Neuronal stem cell (in vitro differentiated cells): ENCODE measurements around the gene RELB.

Experiments used
- DNase-seq: peaks from one replicate; pipeline ENCODE4 v3.0.0-alpha.2; 2013; ENCODE audit warnings: low spot score
- H2AFZ ChIP-seq: one replicate; pipeline ENCODE4 v1.6.1; 2013; ENCODE audit warnings: mild to moderate bottlenecking, low read length, inconsistent platforms
- H2AK5ac ChIP-seq: 2 replicates; pipeline ENCODE4 v1.6.1; 2013; ENCODE audit warnings: low read depth, mild to moderate bottlenecking, inconsistent platforms, low read length, moderate library complexity, mixed read lengths
- H2BK120ac ChIP-seq: 2 replicates; pipeline ENCODE4 v1.6.1; 2013; ENCODE audit warnings: low read depth, mild to moderate bottlenecking, inconsistent platforms, low read length, moderate library complexity, mixed read lengths
- H2BK12ac ChIP-seq: one replicate; pipeline ENCODE4 v1.6.1; 2013; ENCODE audit warnings: low read length, inconsistent platforms
- H2BK15ac ChIP-seq: 2 replicates; pipeline ENCODE4 v1.6.1; 2013; ENCODE audit warnings: mild to moderate bottlenecking, low read length, inconsistent platforms, mixed read lengths
- H2BK5ac ChIP-seq: one replicate; pipeline ENCODE4 v1.6.1; 2013; ENCODE audit warnings: inconsistent platforms, mild to moderate bottlenecking, low read length, moderate library complexity
- H3K14ac ChIP-seq: one replicate; pipeline ENCODE4 v1.6.1; 2013; ENCODE audit warnings: low read length, inconsistent platforms
- H3K18ac ChIP-seq: 2 replicates; pipeline ENCODE4 v1.6.1; 2013; ENCODE audit warnings: low read length, inconsistent platforms
- H3K23ac ChIP-seq: 2 replicates; pipeline ENCODE4 v1.6.1; 2013; ENCODE audit warnings: low read depth, mild to moderate bottlenecking, mixed read lengths, low read length, inconsistent platforms; ENCODE audit not compliant: poor library complexity
- H3K27ac ChIP-seq: replicated peaks from 3 replicates; pipeline ENCODE4 v1.5.1; 2013; ENCODE audit warnings: low read length, inconsistent platforms
- H3K27me3 ChIP-seq, 3 experiments: 2 replicates each; pipeline ENCODE4 v1.6.1; 2013; ENCODE audit warnings: low read length in 3 of 3, mild to moderate bottlenecking in 2 of 3, inconsistent platforms in 1 of 3, low read depth in 1 of 3, mixed read lengths in 1 of 3, moderate library complexity in 1 of 3; ENCODE audit not compliant: control insufficient read depth in 3 of 3, insufficient read depth in 3 of 3
- H3K36me3 ChIP-seq, 2 donors: replicated peaks in 1 of 2; 2 replicates each; pipeline ENCODE4 v1.6.1; 2013; ENCODE audit warnings: low read length in 2 of 2; ENCODE audit not compliant: control insufficient read depth in 2 of 2, insufficient read depth in 2 of 2
- H3K4ac ChIP-seq: 2 replicates; pipeline ENCODE4 v1.6.1; 2013; ENCODE audit warnings: inconsistent platforms, mild to moderate bottlenecking, low read length, moderate library complexity
- H3K4me1 ChIP-seq, 2 donors: 1 replicate in 1 of 2; 2 replicates in 1 of 2; pipeline ENCODE4 v1.6.1; 2013; ENCODE audit warnings: low read length in 2 of 2, low read depth in 1 of 2; ENCODE audit not compliant: control insufficient read depth in 2 of 2, insufficient read depth in 1 of 2
- H3K4me2 ChIP-seq: one replicate; pipeline ENCODE4 v1.6.1; 2013; ENCODE audit warnings: mild to moderate bottlenecking, low read length, inconsistent platforms; ENCODE audit not compliant: insufficient read depth, poor library complexity, severe bottlenecking
- H3K4me3 ChIP-seq, 2 donors: 2 replicates each; pipeline ENCODE4 v1.5.1; 2013; ENCODE audit warnings: low read length in 2 of 2, mild to moderate bottlenecking in 2 of 2, inconsistent platforms in 1 of 2, moderate library complexity in 1 of 2
- H3K79me1 ChIP-seq: one replicate; pipeline ENCODE4 v1.6.1; 2013; ENCODE audit warnings: low read depth, mild to moderate bottlenecking, inconsistent platforms, low read length, moderate library complexity
- H3K9ac ChIP-seq: one replicate; pipeline ENCODE4 v1.6.1; 2013; ENCODE audit warnings: mild to moderate bottlenecking, low read depth, low read length, inconsistent platforms; ENCODE audit not compliant: poor library complexity
- H3K9me3 ChIP-seq, 2 donors: replicated peaks in 1 of 2; 2 replicates each; pipeline versions ENCODE3 to v1.6.1; 2013; ENCODE audit warnings: low read length in 2 of 2, mild to moderate bottlenecking in 2 of 2, inconsistent platforms in 1 of 2, low read depth in 1 of 2, mixed read lengths in 1 of 2, moderate library complexity in 1 of 2; ENCODE audit not compliant: control insufficient read depth in 2 of 2, insufficient read depth in 1 of 2
- H4K8ac ChIP-seq: one replicate; pipeline ENCODE4 v1.6.1; 2013; ENCODE audit warnings: low read depth, mild to moderate bottlenecking, inconsistent platforms, low read length, moderate library complexity
- H4K91ac ChIP-seq: one replicate; pipeline ENCODE4 v1.6.1; 2013; ENCODE audit warnings: low read length, low read depth, mild to moderate bottlenecking, inconsistent platforms; ENCODE audit not compliant: poor library complexity
- WGBS, 2 donors: extraction: QIAGEN DNeasy Blood & Tissue Kit; methylation state at CpG; one replicate each; pipeline ENCODE4 v1.1.7; 2013; ENCODE audit warnings: missing lambda C conversion rate in 2 of 2, mixed read lengths in 1 of 2; ENCODE audit not compliant: insufficient read length in 2 of 2, insufficient replicate concordance in 1 of 2; ENCODE audit errors: extremely low coverage in 2 of 2; 5-methylcytosine and 5-hydroxymethylcytosine counted together

RELB gene

GRCh38 chr19:45070214-45070613 is 69.0 kb downstream of the RELB start:
- H4K91ac ChIP-seq: no peak overlapping the region
- peaks cover 6% of the 10 kb centered on the region in 2 donors for H3K4me1 ChIP-seq
- H2AK5ac ChIP-seq: no peak overlapping the region
- no peak overlapping the region for H2AFZ ChIP-seq
- peaks cover 11% of the 10 kb centered on the region for H3K79me1 ChIP-seq
- no peak overlapping the region for H3K14ac ChIP-seq
- no peak overlapping the region for H2BK5ac ChIP-seq
- no peak overlapping the region for H3K4ac ChIP-seq
- no peak overlapping the region for H4K8ac ChIP-seq
- peaks cover 32 to 60% of the 10 kb centered on the region in 2 donors for H3K36me3 ChIP-seq
- H2BK12ac ChIP-seq: no peak overlapping the region
- H2BK15ac ChIP-seq: no peak overlapping the region
- no CpG with 5 or more reads among the region's 6 CpGs for WGBS, 2 donors
- no peaks in the 10 kb centered on the region for H3K9me3 ChIP-seq
- H3K4me2 ChIP-seq: no peak overlapping the region
- H2BK120ac ChIP-seq: no peak overlapping the region
- peaks cover 0 to 5% (median 0%) of the 10 kb centered on the region in 3 experiments for H3K27me3 ChIP-seq
- H3K9ac ChIP-seq: peak overlapping the region; percentile 21
- H3K4me3 ChIP-seq: no peak overlapping the region
- DNase-seq: no peak
- no peak overlapping the region for H3K27ac ChIP-seq
- H3K18ac ChIP-seq: no peak overlapping the region
- H3K23ac ChIP-seq: no peak overlapping the region

- Histone ChIP-seq H3K4me2 (no peak overlapping the region), H3K14ac (no peak overlapping the region), H2BK15ac (no peak overlapping the region), H4K91ac (no peak overlapping the region), H2AK5ac (no peak overlapping the region), H4K8ac (no peak overlapping the region), H3K23ac (peak overlapping the region; percentile 55), H2BK120ac (no peak overlapping the region), H3K27ac (no peak overlapping the region), H3K4me1 (peaks cover 6 to 10% of the 10 kb centered on the region in 2 donors), H3K36me3 (peaks cover 28 to 53% of the 10 kb centered on the region in 2 donors), H2AFZ (no peak overlapping the region), H3K9ac (no peak overlapping the region), H3K18ac (no peak overlapping the region), H3K27me3 (peaks cover 5 to 12% (median 6%) of the 10 kb centered on the region in 3 experiments), H3K79me1 (peaks cover 8% of the 10 kb centered on the region), H3K4ac (no peak overlapping the region), H3K9me3 (no peaks in the 10 kb centered on the region), H2BK12ac (no peak overlapping the region), H2BK5ac (no peak overlapping the region), H3K4me3 (no peak overlapping the region)
- no peak for DNase-seq
- WGBS, 2 donors: no CpG with 5 or more reads among the region's 19 CpGs
Measured at GRCh38 chr19:45070861-45071544, 69.7 kb downstream of the RELB start.

GRCh38 chr19:45071545-45071938 is 70.3 kb downstream of the RELB start:
- Histone ChIP-seq H3K9me3 (no peaks in the 10 kb centered on the region), H4K91ac (no peak overlapping the region), H3K23ac (peak overlapping the region; percentile 80), H2BK120ac (no peak overlapping the region), H3K4me3 (no peak overlapping the region), H2BK15ac (no peak overlapping the region), H3K27ac (no peak overlapping the region), H3K14ac (no peak overlapping the region), H2BK12ac (no peak overlapping the region), H2AFZ (no peak overlapping the region), H4K8ac (no peak overlapping the region), H3K4me2 (no peak overlapping the region), H2BK5ac (no peak overlapping the region), H3K4me1 (peaks cover 6 to 10% of the 10 kb centered on the region in 2 donors), H3K79me1 (peaks cover 8% of the 10 kb centered on the region), H3K27me3 (peaks cover 5 to 18% (median 9%) of the 10 kb centered on the region in 3 experiments), H3K18ac (no peak overlapping the region), H3K9ac (no peak overlapping the region), H3K4ac (no peak overlapping the region), H2AK5ac (no peak overlapping the region), H3K36me3 (peaks cover 27 to 48% of the 10 kb centered on the region in 2 donors)
- WGBS, 2 donors: no CpG with 5 or more reads among the region's 25 CpGs
- DNase-seq: no peak

- no peak overlapping the region for H3K4me2 ChIP-seq
- no peak overlapping the region for H3K4ac ChIP-seq
- peaks cover 5 to 24% (median 16%) of the 10 kb centered on the region in 3 experiments for H3K27me3 ChIP-seq
- no peak overlapping the region for H4K8ac ChIP-seq
- no peak overlapping the region for H3K4me3 ChIP-seq
- H2BK12ac ChIP-seq: no peak overlapping the region
- H2BK5ac ChIP-seq: no peak overlapping the region
- DNase-seq: no peak
- WGBS, 2 donors: no CpG with 5 or more reads among the region's 34 CpGs
- H3K9ac ChIP-seq: no peak overlapping the region
- H3K23ac ChIP-seq: peak overlapping the region; percentile 80
- no peak overlapping the region for H4K91ac ChIP-seq
- H2BK15ac ChIP-seq: no peak overlapping the region
- peaks cover 6% of the 10 kb centered on the region for H3K79me1 ChIP-seq
- H2BK120ac ChIP-seq: no peak overlapping the region
- peaks cover 24 to 42% of the 10 kb centered on the region in 2 donors for H3K36me3 ChIP-seq
- no peak overlapping the region for H3K14ac ChIP-seq
- H3K9me3 ChIP-seq: no peaks in the 10 kb centered on the region
- H2AK5ac ChIP-seq: no peak overlapping the region
- H3K18ac ChIP-seq: no peak overlapping the region
- H3K4me1 ChIP-seq: peaks cover 6 to 10% of the 10 kb centered on the region in 2 donors
- H2AFZ ChIP-seq: no peak overlapping the region
- H3K27ac ChIP-seq: no peak overlapping the region
Measured at GRCh38 chr19:45071969-45072790, 70.9 kb downstream of the RELB start.
